ENCODE data around the gene MYL9. TPM values are rescaled to one million over a fixed set of nuclear protein-coding genes. Genes with fewer than 3 reads are reported as not detected.
A peak's percentile ranks its signal among the peaks of the same experiment; 100 is the strongest.

MYL9 gene
- total and polyA plus RNA-seq, 10 of the 15 experiments (the other 5 are each of a cell fraction or from before 2014, with no cell fraction given), result 0.28 to 1.7 (median 0.63) TPM; not detected in 3

DNA sequence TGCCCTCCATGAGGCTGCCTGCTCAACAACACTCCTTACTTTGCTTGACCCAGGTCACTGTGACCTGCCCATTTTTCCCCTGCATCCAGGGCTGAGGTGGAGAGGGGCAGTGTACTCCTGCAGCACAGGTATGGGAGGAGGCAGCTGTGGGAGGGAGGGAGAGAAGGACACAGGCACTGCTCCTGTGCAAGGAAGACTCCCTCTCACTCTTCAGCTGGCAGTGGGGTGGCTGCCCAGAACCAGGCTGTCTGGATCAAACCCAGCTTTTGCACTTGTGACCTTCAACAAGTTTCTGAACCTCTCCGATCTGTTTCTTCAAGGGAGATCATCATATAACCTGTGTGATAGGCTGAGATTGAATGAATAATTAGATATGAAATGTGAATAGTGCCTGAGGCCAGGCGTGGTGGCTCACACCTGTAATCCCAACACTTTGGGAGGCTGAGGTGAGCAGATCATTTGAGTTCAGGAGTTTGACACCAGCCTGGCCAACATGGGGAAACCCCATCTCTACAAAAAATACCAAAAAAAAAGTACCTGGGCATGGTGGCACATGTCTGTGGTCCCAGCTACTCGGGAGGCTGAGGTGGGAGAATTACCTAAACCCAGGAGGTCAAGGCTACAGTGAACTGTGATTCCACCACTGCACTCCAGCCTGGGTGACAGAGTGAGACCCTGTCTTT is 46.2 kb downstream of the MYL9 start:
- ChIA-PET RAD21 (ENCODE audit: unreplicated experiment) (interaction anchor here (0.7 to 1.9 kb wide), 7 partner anchors 8 to 102 kb away, joined by 3 to 10 read pairs (median 6); partner anchors contain the start of gene TGIF2), CTCF (interaction anchor here (1.0 to 5.9 kb wide), 7 partner anchors 12 to 295 kb away, joined by 3 to 65 read pairs (median 3); partner anchors contain the start of genes RAB5IF and TGIF2), POLR2A (interaction anchor here (0.6 to 5.9 kb wide), 6 partner anchors 9 to 288 kb away, joined by 3 to 46 read pairs (median 7); partner anchors contain the start of genes RAB5IF and TGIF2), SMC1A (ENCODE audit: uncharacterized antibody, unreplicated experiment) (interaction anchor here (1.0 to 5.1 kb wide), 6 partner anchors 11 to 115 kb away, joined by 3 to 32 read pairs (median 4); partner anchors contain the start of gene RAB5IF)
- peak overlapping the region; percentile 35 for H3K27ac ChIP-seq (ENCODE audit: control insufficient read depth, insufficient read depth)
- TF ChIP-seq YY1 (IDR thresholded peaks at IDR 0.05; ENCODE audit: low read depth, low read length), result no peak
- no peak for TF ChIP-seq RELA (IDR thresholded peaks at IDR 0.05; ENCODE audit: borderline replicate concordance, partially characterized antibody)
- no peak for TF ChIP-seq MYC (IDR thresholded peaks at IDR 0.05; ENCODE audit: insufficient read depth, insufficient read length, insufficient replicate concordance, low read length, severe bottlenecking)
- 0 out of 2 replicates have a peak, but pooled peaks have one; percentile 32 for TF ChIP-seq RELB (IDR thresholded peaks at IDR 0.05; ENCODE audit: low read depth)
- peak; percentile 53; the same call in 1 of the 2 replicates for TF ChIP-seq NR2F1 (conservative IDR thresholded peaks at IDR 0.05)
- peak in 1 of 2 experiments; percentile 73; a peak in 2 of 4 replicates for TF ChIP-seq BHLHE40 (IDR thresholded peaks at IDR 0.05; ENCODE audit: borderline replicate concordance in 1 of 2, low read depth in 2 of 2, low read length in 1 of 2)
- no peak for TF ChIP-seq CHD2 (IDR thresholded peaks at IDR 0.05; ENCODE audit: borderline replicate concordance, low read depth, low read length)
- TF ChIP-seq, protein P1, sequence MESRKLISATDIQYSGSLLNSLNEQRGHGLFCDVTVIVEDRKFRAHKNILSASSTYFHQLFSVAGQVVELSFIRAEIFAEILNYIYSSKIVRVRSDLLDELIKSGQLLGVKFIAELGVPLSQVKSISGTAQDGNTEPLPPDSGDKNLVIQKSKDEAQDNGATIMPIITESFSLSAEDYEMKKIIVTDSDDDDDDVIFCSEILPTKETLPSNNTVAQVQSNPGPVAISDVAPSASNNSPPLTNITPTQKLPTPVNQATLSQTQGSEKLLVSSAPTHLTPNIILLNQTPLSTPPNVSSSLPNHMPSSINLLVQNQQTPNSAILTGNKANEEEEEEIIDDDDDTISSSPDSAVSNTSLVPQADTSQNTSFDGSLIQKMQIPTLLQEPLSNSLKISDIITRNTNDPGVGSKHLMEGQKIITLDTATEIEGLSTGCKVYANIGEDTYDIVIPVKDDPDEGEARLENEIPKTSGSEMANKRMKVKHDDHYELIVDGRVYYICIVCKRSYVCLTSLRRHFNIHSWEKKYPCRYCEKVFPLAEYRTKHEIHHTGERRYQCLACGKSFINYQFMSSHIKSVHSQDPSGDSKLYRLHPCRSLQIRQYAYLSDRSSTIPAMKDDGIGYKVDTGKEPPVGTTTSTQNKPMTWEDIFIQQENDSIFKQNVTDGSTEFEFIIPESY (IDR thresholded peaks at IDR 0.05), result no peak
- H2AFZ ChIP-seq (ENCODE audit: control insufficient read depth, low read depth, low read length), result no peak overlapping the region
- DNase-seq (ENCODE audit: low read depth, low spot score) (no peak), ATAC-seq (peak; percentile 58), FAIRE-seq (peak; percentile 23)
- H4K20me1 ChIP-seq (ENCODE audit: control insufficient read depth, insufficient read depth), result no peaks in the 10 kb centered on the region
- no TSS peak for BruUV-seq (replicated peaks)
- H3K4me2 ChIP-seq (ENCODE audit: control insufficient read depth, insufficient read depth), result no peak overlapping the region
- H3K4me3 ChIP-seq, result no peak overlapping the region
- in situ Hi-C loops (cut with MboI) (no loop called here), intact Hi-C loops (cut with micrococcal nuclease; ENCODE audit: unreplicated experiment) (no loop called here)
- WGBS (ENCODE audit: insufficient coverage, insufficient replicate concordance, low lambda C conversion rate, missing lambda C conversion rate), result 62% methylated on average over 3 of the region's 3 CpGs
- H3K9me3 ChIP-seq (replicated peaks; ENCODE audit: control insufficient read depth, insufficient read depth, low read length), result no peaks in the 10 kb centered on the region; the same call in 2 of the 3 replicates
- H3K79me2 ChIP-seq (ENCODE audit: control insufficient read depth, insufficient read depth, low read length), result peaks cover 1% of the 10 kb centered on the region
- H3K36me3 ChIP-seq (ENCODE audit: control insufficient read depth in 2 of 2, insufficient read depth in 2 of 2, low read length in 1 of 2), result peaks cover 10 to 20% of the 10 kb centered on the region in 2 experiments; a peak in 3 of 4 replicates
- peaks cover 5% of the 10 kb centered on the region for H3K4me1 ChIP-seq (ENCODE audit: control insufficient read depth, insufficient read depth, low read length)
- no peaks in the 10 kb centered on the region for H3K27me3 ChIP-seq (replicated peaks in 1 of 2; ENCODE audit: control insufficient read depth in 2 of 2, insufficient read depth in 2 of 2, low read length in 1 of 2)
- no peak overlapping the region for H3K9ac ChIP-seq (ENCODE audit: control insufficient read depth, insufficient read depth, low read length)

Measured in GM12878 (cell line).